Measurements from ENCODE around the gene CEBPA. TPM values are rescaled to one million over a fixed set of nuclear protein-coding genes. Genes with fewer than 3 reads are reported as not detected.

The CEBPA gene
- total and polyA plus RNA-seq, 10 donors: 7.4 to 27.7 (median 18.0) TPM

GRCh38 chr19:33280351-33280921, 21.9 kb downstream of the CEBPA start:
- no peak for TF ChIP-seq POLR2A (IDR thresholded peaks at IDR 0.05)
- TF ChIP-seq POLR2AphosphoS5 (IDR thresholded peaks at IDR 0.05): no peak
- TF ChIP-seq, protein P1, sequence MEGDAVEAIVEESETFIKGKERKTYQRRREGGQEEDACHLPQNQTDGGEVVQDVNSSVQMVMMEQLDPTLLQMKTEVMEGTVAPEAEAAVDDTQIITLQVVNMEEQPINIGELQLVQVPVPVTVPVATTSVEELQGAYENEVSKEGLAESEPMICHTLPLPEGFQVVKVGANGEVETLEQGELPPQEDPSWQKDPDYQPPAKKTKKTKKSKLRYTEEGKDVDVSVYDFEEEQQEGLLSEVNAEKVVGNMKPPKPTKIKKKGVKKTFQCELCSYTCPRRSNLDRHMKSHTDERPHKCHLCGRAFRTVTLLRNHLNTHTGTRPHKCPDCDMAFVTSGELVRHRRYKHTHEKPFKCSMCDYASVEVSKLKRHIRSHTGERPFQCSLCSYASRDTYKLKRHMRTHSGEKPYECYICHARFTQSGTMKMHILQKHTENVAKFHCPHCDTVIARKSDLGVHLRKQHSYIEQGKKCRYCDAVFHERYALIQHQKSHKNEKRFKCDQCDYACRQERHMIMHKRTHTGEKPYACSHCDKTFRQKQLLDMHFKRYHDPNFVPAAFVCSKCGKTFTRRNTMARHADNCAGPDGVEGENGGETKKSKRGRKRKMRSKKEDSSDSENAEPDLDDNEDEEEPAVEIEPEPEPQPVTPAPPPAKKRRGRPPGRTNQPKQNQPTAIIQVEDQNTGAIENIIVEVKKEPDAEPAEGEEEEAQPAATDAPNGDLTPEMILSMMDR (IDR thresholded peaks at IDR 0.05 in 8 of 11, conservative IDR thresholded peaks at IDR 0.05 in 3 of 11): no peak
- intact Hi-C loops (cut with DNase I; ENCODE audit: low total_unique reads): no loop called here
- no peak overlapping the region for H3K4me3 ChIP-seq
- H3K4me1 ChIP-seq: peaks cover 0 to 48% (median 10%) of the 10 kb centered on the region in 6 donors
- H3K9me3 ChIP-seq: no peaks in the 10 kb centered on the region
- WGBS, 5 donors: 29 to 49% (median 42%) methylated on average over 8 of the region's 8 CpGs
- peaks cover 0 to 9% (median 0%) of the 10 kb centered on the region in 7 donors for H3K27me3 ChIP-seq (replicated peaks in 1 of 7)
- H3K27ac ChIP-seq: peak overlapping the region in 5 of 8 donors; percentile 7 to 81 (median 62)
- no peak for DNase-seq
- no peaks in the 10 kb centered on the region for H3K36me3 ChIP-seq

DNA sequence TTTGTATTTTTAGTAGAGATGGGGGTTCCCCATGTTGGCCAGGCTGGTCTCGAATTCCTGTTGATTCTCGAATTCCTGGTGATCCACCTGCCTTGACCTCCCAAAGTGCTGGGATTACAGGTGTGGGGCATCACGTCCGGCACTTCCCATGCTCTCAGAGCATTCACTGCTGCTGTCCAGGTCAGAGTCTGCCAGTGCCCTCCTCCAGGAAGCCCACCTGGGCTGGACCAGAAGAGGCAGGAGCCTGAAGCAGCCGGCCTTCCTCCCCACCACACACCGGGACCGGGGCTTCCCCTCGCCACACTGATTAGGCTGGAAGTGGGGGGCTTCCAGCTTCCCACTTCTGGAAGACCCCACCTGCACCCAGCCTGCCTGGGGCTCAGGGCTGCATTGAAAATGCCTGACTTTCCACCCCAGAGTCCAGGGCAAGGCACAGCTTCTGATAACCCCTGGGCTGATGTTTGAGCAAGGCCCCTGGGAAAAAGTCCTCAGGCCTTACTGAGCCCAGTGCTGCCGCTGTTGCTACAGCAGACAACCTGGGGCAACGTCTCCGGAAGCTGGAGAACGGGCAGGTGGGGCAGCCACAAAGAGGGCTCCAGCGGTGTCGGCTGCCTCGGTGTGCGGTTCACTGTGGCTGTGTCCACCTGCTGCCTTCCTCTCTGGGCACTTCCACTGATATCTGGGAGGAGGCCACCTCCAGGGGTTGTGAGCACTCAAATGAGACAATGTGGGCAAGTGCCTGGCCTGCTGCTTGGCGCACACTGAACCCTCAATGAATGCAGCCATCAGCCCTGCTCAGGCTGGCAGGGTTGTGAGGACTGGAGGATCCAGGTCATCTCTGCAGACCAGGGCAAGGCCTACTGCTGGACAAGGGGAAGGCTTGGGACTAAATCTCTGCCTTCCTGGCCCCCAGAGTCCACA, 22.6 kb downstream of the CEBPA start:
- no peak overlapping the region for H3K4me3 ChIP-seq
- H3K9me3 ChIP-seq: no peaks in the 10 kb centered on the region
- WGBS, 5 donors: 66 to 91% (median 79%) methylated on average over 12 to 17 of the region's 17 CpGs
- H3K36me3 ChIP-seq: no peaks in the 10 kb centered on the region
- H3K27ac ChIP-seq: peak overlapping the region in 5 of 8 donors; percentile 33 to 81 (median 62)
- intact Hi-C loops (cut with DNase I; ENCODE audit: low total_unique reads): no loop called here
- TF ChIP-seq POLR2A (IDR thresholded peaks at IDR 0.05) (no peak), POLR2AphosphoS5 (IDR thresholded peaks at IDR 0.05) (no peak)
- TF ChIP-seq, protein P1 (IDR thresholded peaks at IDR 0.05 in 8 of 11, conservative IDR thresholded peaks at IDR 0.05 in 3 of 11): no peak
- peaks cover 0 to 44% (median 12%) of the 10 kb centered on the region in 6 donors for H3K4me1 ChIP-seq
- no peak for DNase-seq
- H3K27me3 ChIP-seq (replicated peaks in 1 of 7): peaks cover 0 to 9% (median 0%) of the 10 kb centered on the region in 7 donors

DNA sequence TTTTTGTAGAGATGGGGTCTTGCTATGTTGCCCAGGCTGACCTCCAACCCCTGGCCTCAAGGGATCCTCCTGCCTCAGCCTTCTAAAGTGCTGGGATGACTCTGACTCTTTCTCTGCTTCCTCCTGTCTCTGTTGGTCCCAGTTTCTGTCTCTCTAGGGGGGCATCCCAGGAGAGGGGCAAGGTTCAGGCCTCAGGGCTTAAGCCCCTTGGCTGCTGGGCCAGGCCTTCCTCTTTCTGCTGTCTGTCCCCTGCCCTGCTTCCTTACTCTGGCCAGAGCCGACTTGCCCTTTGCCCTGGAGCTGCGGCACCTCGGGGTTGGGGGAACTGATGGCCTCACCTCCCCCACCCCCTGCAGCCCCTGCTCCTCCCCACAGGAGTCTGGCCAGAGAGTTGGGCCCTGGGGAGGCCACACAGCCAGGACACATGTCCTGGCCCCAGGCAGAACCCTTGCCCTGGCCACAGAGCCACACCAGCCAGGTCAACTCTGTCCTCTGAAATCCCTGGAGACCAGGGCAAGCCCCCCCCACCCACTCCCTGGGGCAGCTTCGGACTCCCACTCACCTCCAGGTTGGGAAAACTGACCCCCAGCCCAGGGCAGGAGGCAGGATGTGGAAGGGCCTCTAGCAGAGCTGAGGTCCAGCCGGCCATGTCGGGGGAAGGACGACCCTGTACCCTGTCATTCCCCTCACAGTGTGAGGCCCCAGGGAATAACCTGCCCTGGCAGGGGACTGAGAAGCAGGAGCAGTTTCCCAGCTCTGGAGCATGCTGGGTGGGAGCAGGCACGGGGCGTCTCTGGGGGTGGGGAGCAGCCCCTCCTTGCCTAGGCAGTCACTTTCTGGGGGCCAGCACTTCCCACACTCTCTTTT, 23.7 kb downstream of the CEBPA start:
- Histone ChIP-seq H3K4me3 (no peak overlapping the region), H3K9me3 (no peaks in the 10 kb centered on the region), H3K4me1 (peaks cover 0 to 55% (median 22%) of the 10 kb centered on the region in 6 donors), H3K36me3 (no peaks in the 10 kb centered on the region), H3K27me3 (replicated peaks in 1 of 7) (peaks cover 0 to 10% (median 0%) of the 10 kb centered on the region in 7 donors), H3K27ac (peak overlapping the region in 5 of 8 donors; percentile 32 to 81 (median 55))
- intact Hi-C loops (cut with DNase I; ENCODE audit: low total_unique reads): no loop called here
- peak; percentile 80 for DNase-seq
- TF ChIP-seq POLR2AphosphoS5 (IDR thresholded peaks at IDR 0.05): no peak
- TF ChIP-seq POLR2A (IDR thresholded peaks at IDR 0.05): no peak
- TF ChIP-seq, protein P1 (IDR thresholded peaks at IDR 0.05 in 8 of 11, conservative IDR thresholded peaks at IDR 0.05 in 3 of 11): no peak
- 64 to 86% (median 68%) methylated on average over 4 to 9 of the region's 9 CpGs for WGBS, 5 donors

Data from spleen (tissue), 11 donors.